AG04450 (cell line): Measurements from ENCODE around the gene WWOX. TPM values are rescaled to one million over a fixed set of nuclear protein-coding genes. Genes with fewer than 3 reads are reported as not detected.

Experiments used
- CTCF ChIA-PET: fragments of 300-600, 350-600 bp; formaldehyde crosslinking; extraction: SDS; loops from one replicate; lab custom pipeline; 2022; ENCODE audit warnings: antibody characterized with exemption, inconsistent platforms; lab: Charles Lee
- POLR2A ChIA-PET: fragments of 350-600 bp; formaldehyde crosslinking; extraction: SDS; loops from one replicate; lab custom pipeline; 2021; ENCODE audit warnings: antibody characterized with exemption, inconsistent platforms; lab: Yijun Ruan, JAX
- DNase-seq: peaks from one replicate; pipeline ENCODE4 v3.0.0-alpha.2; 2011; ENCODE audit warnings: low read depth, low spot score
- H3K27ac ChIP-seq: one replicate; pipeline ENCODE4 v1.5.1; 2012; ENCODE audit warnings: low read depth, low read length, control low read depth
- H3K27me3 ChIP-seq: one replicate; pipeline ENCODE4 v1.6.0; 2012; ENCODE audit warnings: low read length; ENCODE audit not compliant: control insufficient read depth, insufficient read depth
- H3K4me3 ChIP-seq: 2 replicates; pipeline ENCODE4 v1.5.1; 2011; ENCODE audit warnings: mild to moderate bottlenecking, low read depth, low read length, control low read depth
- H3K9me3 ChIP-seq: 2 replicates; pipeline ENCODE4 v1.5.1; 2012; ENCODE audit warnings: low read length; ENCODE audit not compliant: control insufficient read depth, insufficient read depth
- polyA plus RNA-seq: library from polyadenylated mRNA; depleted of rRNA; stranded (reverse); fragments of >200 nt; gene quantifications from 2 replicates; pipeline ENCODE4 v1.2.3, GENCODE V29; 2011
- TF ChIP-seq, protein P1 (sequence below): IDR thresholded peaks from 2 replicates; pipeline ENCODE4 v1.5.1; 2011; ENCODE audit warnings: low read depth, low read length, control low read depth, inconsistent platforms

Gene WWOX
- polyA plus RNA-seq, 1 experiment: 2.1 TPM

DNA sequence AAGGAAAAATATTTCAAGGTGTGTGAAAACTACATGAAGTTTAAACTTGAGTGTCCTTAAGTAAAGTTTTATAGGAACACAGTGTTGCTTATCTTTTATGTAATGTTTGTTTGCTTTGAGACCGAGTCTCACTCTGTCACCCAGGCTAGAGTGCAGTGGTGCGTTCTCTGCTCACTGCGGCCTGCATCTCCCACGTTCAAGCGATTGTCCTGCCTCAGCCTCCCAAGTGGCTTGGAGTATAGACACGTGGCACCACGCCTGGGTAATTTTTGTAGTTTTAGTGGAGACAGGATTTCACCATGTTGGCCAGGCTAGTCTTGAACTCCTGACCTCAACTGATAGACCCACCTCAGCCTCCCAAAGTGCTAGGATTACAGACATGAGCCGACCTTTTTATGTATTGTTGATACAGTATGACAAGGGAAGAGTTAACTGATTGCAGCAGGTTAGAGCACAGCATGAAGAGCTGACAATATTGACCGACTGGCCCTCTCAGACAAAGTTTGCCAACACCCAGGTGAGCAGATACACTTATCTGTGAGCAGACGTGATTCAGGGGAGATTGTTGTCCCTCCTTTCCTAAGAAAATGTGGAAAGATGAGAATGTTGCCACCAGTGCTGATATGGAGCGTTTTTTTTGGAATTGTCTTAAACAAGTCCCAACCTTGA is 373.7 kb downstream of the WWOX start:
- Histone ChIP-seq H3K27me3 (no peaks in the 10 kb centered on the region), H3K4me3 (no peak overlapping the region), H3K27ac (no peak overlapping the region), H3K9me3 (peaks cover 26% of the 10 kb centered on the region)
- ChIA-PET CTCF (no interaction called here), POLR2A (no interaction called here)
- DNase-seq: no peak
- TF ChIP-seq, protein P1, sequence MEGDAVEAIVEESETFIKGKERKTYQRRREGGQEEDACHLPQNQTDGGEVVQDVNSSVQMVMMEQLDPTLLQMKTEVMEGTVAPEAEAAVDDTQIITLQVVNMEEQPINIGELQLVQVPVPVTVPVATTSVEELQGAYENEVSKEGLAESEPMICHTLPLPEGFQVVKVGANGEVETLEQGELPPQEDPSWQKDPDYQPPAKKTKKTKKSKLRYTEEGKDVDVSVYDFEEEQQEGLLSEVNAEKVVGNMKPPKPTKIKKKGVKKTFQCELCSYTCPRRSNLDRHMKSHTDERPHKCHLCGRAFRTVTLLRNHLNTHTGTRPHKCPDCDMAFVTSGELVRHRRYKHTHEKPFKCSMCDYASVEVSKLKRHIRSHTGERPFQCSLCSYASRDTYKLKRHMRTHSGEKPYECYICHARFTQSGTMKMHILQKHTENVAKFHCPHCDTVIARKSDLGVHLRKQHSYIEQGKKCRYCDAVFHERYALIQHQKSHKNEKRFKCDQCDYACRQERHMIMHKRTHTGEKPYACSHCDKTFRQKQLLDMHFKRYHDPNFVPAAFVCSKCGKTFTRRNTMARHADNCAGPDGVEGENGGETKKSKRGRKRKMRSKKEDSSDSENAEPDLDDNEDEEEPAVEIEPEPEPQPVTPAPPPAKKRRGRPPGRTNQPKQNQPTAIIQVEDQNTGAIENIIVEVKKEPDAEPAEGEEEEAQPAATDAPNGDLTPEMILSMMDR: no peak

DNA sequence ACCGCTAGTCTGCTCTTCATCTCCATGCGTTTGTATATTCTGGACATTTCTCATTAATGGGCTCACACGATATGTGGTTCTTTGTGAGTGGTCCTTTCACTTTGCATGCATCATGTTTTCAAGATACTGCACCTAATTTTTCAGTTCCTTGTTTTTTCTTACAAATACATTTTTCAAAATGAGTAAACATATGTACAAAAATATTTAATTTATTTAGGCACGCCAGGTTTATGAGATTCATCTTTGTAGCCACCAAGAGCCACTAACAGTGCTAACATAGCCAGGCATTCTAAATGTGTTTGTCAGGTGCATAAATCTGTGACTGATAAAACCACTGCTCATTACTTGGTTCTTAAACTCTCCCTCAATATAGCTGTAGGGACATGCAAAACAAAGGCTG is 375.3 kb downstream of the WWOX start:
- TF ChIP-seq, protein P1: no peak
- CTCF ChIA-PET: no interaction called here
- POLR2A ChIA-PET: no interaction called here
- Histone ChIP-seq H3K4me3 (no peak overlapping the region), H3K27ac (no peak overlapping the region), H3K27me3 (no peaks in the 10 kb centered on the region), H3K9me3 (peaks cover 23% of the 10 kb centered on the region)
- no peak for DNase-seq

DNA sequence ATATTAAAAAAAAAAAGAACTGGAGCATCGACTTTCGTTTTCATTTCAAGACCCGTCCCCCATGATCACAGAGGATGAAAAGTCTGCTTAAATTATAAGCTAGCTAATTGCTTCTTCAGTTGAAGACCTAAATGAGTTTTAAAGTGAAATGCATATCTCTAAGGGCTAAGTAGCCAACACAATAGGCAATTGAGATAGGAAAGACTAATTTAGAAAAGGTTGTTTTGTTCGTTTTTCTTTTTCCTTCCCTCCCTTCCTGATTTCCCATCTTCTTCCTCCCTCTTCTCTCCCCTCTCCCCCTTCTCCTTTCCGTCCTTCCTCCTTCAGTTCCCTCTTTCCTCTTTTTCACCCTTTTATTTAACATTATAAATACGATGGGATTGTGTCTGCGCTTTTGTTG is 377.2 kb downstream of the WWOX start:
- Histone ChIP-seq H3K9me3 (peaks cover 17% of the 10 kb centered on the region), H3K27me3 (no peaks in the 10 kb centered on the region), H3K4me3 (no peak overlapping the region), H3K27ac (no peak overlapping the region)
- ChIA-PET POLR2A (no interaction called here), CTCF (no interaction called here)
- no peak for DNase-seq
- TF ChIP-seq, protein P1: no peak

DNA sequence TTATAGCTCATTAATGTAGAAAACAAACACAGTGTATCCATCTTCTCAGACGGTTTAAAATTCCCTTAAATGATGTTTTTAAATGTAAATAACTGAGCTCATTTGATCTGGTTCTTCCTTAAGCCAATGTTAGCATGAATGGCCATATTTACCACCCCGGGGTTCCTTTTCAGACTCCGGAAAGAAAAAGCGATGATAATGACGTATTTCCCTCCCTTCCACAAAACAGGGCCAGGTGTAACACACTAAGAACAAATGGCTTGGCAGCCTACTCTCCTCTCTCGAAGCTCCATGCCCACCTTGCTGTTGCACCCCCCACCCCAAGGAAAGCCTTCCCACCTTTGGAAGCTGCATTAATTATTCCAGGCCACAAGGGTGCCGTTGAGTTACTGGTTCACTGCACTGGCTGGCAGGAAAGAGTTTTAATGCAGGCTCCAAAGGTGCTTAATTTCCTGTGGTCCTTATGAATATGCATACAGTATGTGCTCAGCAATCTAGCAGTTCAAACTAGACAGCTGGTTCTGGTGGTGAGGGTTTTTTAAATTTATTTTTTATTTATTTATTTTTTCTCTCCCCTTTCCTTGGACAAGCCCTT is 378.9 kb downstream of the WWOX start:
- DNase-seq: no peak
- CTCF ChIA-PET: no interaction called here
- H3K9me3 ChIP-seq: peaks cover 11% of the 10 kb centered on the region
- H3K4me3 ChIP-seq: no peak overlapping the region
- POLR2A ChIA-PET: no interaction called here
- TF ChIP-seq, protein P1: no peak
- H3K27ac ChIP-seq: no peak overlapping the region
- no peaks in the 10 kb centered on the region for H3K27me3 ChIP-seq

DNA sequence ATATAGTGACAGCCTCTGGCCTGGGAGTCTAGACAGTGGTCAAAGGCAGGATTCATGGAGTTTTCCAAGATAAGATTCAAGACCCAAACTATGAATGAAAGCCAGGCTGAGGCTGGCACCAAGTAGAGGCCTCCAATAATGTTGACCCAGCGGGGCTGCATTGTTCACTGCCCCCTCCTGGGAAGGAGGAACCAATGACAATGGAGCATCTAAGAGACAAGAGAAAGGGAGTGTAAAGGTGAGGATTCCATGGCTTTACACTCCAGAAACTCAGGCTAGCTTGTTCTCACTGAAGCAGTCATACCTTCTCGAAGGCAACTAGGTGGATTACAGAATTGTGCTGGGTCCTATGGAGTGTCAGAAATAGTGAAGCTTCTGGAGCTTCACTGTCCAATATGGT is 380.3 kb downstream of the WWOX start:
- H3K4me3 ChIP-seq: no peak overlapping the region
- H3K27ac ChIP-seq: no peak overlapping the region
- CTCF ChIA-PET: no interaction called here
- H3K9me3 ChIP-seq: peaks cover 11% of the 10 kb centered on the region
- no peaks in the 10 kb centered on the region for H3K27me3 ChIP-seq
- DNase-seq: no peak
- POLR2A ChIA-PET: no interaction called here
- TF ChIP-seq, protein P1: no peak
